Lung (tissue), 12 donors: ENCODE results near the gene TOP2A. TPM values are rescaled to one million over a fixed set of nuclear protein-coding genes. Genes with fewer than 3 reads are reported as not detected.

ENCODE experiments used
- ATAC-seq: fragments of 200-7000 bp; cut with Tn5 transposase; one replicate; pipeline ENCODE4 v1.9.1; 2020; ENCODE audit warnings: moderate number of reproducible peaks; ENCODE audit not compliant: insufficient read depth, low FRiP score
- DNase-seq, 3 donors: peaks; one replicate each; pipeline ENCODE4 v3.0.0-alpha.2; 2013 to 2017
- H3K27ac ChIP-seq, 2 donors: one replicate each; pipeline ENCODE4 v1.5.1; 2013; ENCODE audit warnings: mild to moderate bottlenecking in 2 of 2, moderate library complexity in 2 of 2, control low read depth in 1 of 2, inconsistent platforms in 1 of 2, low read depth in 1 of 2, low read length in 1 of 2
- H3K27me3 ChIP-seq, 3 donors: one replicate each; pipeline ENCODE4 v1.5.1; 2013; ENCODE audit warnings: low read length in 2 of 3; ENCODE audit not compliant: control insufficient read depth in 3 of 3, insufficient read depth in 3 of 3
- H3K36me3 ChIP-seq, 4 donors: one replicate each; pipeline ENCODE4 v1.5.1; 2013; ENCODE audit warnings: low read length in 4 of 4, mild to moderate bottlenecking in 1 of 4, moderate library complexity in 1 of 4; ENCODE audit not compliant: control insufficient read depth in 4 of 4, insufficient read depth in 4 of 4
- H3K4me1 ChIP-seq, 5 donors: one replicate each; pipeline ENCODE4 v1.5.1; 2013; ENCODE audit warnings: low read length in 5 of 5, mild to moderate bottlenecking in 2 of 5, moderate library complexity in 1 of 5; ENCODE audit not compliant: control insufficient read depth in 5 of 5, insufficient read depth in 5 of 5
- H3K4me3 ChIP-seq: one replicate; pipeline ENCODE4 v1.5.1; 2013; ENCODE audit warnings: mild to moderate bottlenecking, control low read depth, moderate library complexity
- H3K9ac ChIP-seq, 2 donors: one replicate each; pipeline ENCODE4 v1.5.1; 2013; ENCODE audit warnings: low read length in 2 of 2, control low read depth in 1 of 2; ENCODE audit not compliant: insufficient read depth in 1 of 2
- H3K9me3 ChIP-seq, 4 donors: one replicate each; pipeline ENCODE4 v1.5.1; 2013; ENCODE audit warnings: low read length in 3 of 4, mild to moderate bottlenecking in 1 of 4, moderate library complexity in 1 of 4; ENCODE audit not compliant: control insufficient read depth in 4 of 4, insufficient read depth in 3 of 4
- WGBS, 2 donors: extraction: QIAGEN DNeasy Blood & Tissue Kit; methylation state at CpG; one replicate each; pipeline ENCODE4 v1.1.7; 2013; 5-methylcytosine and 5-hydroxymethylcytosine counted together
- polyA plus RNA-seq, 2 donors: library from polyadenylated mRNA; stranded (reverse); fragments of 200-250 nt; gene quantifications; one replicate each; pipeline ENCODE4 v1.2.1, GENCODE V29; 2013
- total RNA-seq, 2 donors: library from RNA; depleted of rRNA in 1 of 2; stranded (reverse); fragments of >200 nt in 1 of 2; gene quantifications; one replicate each; pipeline ENCODE4 v1.2.1, GENCODE V29; 2014 to 2021
- TF ChIP-seq, protein P1 (sequence below): IDR thresholded peaks from 2 replicates; pipeline ENCODE4 v1.5.1; 2012; ENCODE audit warnings: mild to moderate bottlenecking; ENCODE audit errors: control extremely low read depth, extremely low read depth
- donor health status: control.
- donor health status: control.
- donor health status: Bipolar disorder and iron deficiency.
- donor health status: healthy.
- donor health status: DM: yes; HTN: yes; CAD: no.

The TOP2A gene
- total and polyA plus RNA-seq, 4 donors, result 2.6 to 21.6 (median 9.6) TPM

DNA sequence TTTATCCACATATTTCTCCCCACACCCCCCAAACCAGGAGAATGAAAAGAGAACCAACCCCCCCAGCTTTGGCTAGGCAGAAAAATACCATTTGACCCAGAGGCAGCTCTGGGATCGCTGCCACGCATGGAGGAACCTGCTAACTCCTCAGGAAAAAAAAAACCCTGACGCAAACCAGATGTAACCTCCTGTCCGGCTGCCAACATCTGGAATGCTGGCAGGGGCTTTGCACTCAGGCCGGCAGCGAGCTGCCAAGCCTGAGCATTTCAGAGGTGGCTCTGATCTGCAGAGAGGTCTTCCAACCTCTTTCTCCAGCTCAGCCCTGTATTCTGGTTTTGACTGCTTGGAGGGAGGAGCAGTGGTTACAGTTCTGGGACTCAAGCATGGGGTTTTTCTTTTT, 33.7 kb upstream of the TOP2A start:
- Histone ChIP-seq H3K4me3 (no peak overlapping the region), H3K9ac (peak overlapping the region in 1 of 2 donors; percentile 32)

DNA sequence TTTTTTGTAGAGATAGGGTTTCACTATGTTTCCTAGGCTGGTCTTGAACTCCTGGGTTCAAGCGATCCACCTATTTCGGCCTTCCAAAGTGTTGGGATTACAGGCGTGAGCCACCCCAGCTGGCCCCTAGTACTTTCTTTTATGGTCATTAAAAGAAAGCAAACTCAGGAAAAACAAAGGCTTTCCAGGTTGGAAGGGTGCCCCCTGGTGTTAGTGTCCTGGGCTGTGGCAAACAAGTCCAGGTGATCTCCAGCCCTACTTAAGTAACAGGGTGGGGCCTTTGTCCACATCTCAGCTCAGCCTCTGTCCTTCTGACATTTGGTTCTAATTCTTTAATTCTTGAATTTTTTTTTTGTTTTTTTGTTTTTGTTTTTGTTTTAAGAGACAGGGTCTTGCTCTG, 32.5 kb upstream of the TOP2A start:
- Histone ChIP-seq H3K4me1 (peaks cover 0 to 40% (median 32%) of the 10 kb centered on the region in 5 donors), H3K4me3 (no peak overlapping the region), H3K27me3 (no peaks in the 10 kb centered on the region), H3K27ac (peak overlapping the region in 1 of 2 donors; percentile 18), H3K36me3 (peaks cover 0 to 22% (median 4%) of the 10 kb centered on the region in 4 donors), H3K9ac (no peak overlapping the region), H3K9me3 (no peaks in the 10 kb centered on the region)
- DNase-seq (no peak), ATAC-seq (peak; percentile 10)
- TF ChIP-seq, protein P1, sequence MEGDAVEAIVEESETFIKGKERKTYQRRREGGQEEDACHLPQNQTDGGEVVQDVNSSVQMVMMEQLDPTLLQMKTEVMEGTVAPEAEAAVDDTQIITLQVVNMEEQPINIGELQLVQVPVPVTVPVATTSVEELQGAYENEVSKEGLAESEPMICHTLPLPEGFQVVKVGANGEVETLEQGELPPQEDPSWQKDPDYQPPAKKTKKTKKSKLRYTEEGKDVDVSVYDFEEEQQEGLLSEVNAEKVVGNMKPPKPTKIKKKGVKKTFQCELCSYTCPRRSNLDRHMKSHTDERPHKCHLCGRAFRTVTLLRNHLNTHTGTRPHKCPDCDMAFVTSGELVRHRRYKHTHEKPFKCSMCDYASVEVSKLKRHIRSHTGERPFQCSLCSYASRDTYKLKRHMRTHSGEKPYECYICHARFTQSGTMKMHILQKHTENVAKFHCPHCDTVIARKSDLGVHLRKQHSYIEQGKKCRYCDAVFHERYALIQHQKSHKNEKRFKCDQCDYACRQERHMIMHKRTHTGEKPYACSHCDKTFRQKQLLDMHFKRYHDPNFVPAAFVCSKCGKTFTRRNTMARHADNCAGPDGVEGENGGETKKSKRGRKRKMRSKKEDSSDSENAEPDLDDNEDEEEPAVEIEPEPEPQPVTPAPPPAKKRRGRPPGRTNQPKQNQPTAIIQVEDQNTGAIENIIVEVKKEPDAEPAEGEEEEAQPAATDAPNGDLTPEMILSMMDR, result no peak
- 68 to 80% methylated on average over 3 of the region's 3 CpGs for WGBS, 2 donors

More for the DNA sequence above, 33.7 kb upstream of the TOP2A start:
- Histone ChIP-seq H3K9me3 (no peaks in the 10 kb centered on the region), H3K36me3 (peaks cover 0 to 27% (median 4%) of the 10 kb centered on the region in 4 donors), H3K4me1 (peaks cover 0 to 37% (median 33%) of the 10 kb centered on the region in 5 donors), H3K27ac (peak overlapping the region in 1 of 2 donors; percentile 48), H3K27me3 (no peaks in the 10 kb centered on the region)
- ATAC-seq (no peak), DNase-seq (peak; percentile 81 to 84 (median 83))
- WGBS, 2 donors, result 33 to 60% methylated on average over 6 of the region's 6 CpGs
- TF ChIP-seq, protein P1, result no peak

DNA sequence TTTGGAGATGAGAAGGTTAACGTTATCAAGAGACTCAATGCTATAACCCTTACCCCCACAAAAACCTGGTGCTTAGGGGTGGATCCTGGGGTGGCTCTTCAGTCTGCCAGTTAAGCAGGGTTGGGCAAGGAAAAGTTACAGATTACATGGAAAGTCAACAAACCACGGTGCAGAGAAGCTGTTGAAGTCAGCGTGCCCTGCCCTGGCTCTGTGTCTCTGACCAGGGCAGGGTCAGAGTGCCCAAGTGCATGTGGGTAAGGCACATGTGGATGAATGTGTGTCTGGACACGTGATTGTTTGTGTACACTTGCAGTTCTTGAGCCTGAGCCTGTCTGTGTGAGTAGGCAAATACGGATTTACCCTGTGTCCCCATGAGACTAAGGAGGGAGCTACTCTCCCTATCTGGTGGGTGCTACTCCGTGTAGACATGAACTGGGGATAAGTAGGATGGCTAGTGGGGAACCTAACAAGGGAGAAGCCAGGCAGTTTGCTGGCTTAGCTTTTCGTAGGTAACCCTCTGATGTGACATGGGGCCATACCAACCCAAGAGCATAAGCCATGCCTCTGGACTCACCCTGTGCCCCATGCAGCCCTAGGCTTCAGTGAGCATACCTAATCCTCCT, 31.1 kb upstream of the TOP2A start:
- WGBS, 2 donors, result 29 to 45% methylated on average over 7 of the region's 7 CpGs
- peak; percentile 45 for ATAC-seq
- Histone ChIP-seq H3K27me3 (no peaks in the 10 kb centered on the region), H3K9me3 (no peaks in the 10 kb centered on the region), H3K9ac (no peak overlapping the region), H3K27ac (peak overlapping the region in 1 of 2 donors; percentile 80), H3K4me1 (peaks cover 0 to 54% (median 32%) of the 10 kb centered on the region in 5 donors), H3K36me3 (peaks cover 0 to 12% (median 0%) of the 10 kb centered on the region in 4 donors), H3K4me3 (no peak overlapping the region)
- no peak for DNase-seq
- TF ChIP-seq, protein P1, result no peak

DNA sequence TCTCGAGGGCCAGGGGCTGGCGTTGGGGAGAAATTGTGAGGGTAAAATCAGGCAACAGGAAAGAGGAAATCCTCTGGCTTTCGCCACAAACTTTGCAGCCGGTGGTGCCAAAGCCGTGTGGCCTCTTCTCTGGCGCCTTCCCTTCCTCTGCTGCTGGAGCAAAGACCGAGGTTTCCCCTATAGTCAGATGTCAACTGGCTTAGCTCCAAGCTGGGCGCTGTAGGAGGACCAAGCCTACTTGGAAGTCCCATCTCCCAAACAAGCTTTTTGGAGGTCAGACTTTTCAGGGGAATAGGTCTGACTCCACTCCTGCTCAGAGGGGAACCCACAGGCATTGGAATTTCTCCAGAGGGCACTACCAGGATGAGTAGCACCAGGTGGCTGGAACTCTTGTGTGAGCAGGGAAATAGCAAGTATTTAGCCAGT, 30.5 kb upstream of the TOP2A start:
- Histone ChIP-seq H3K9me3 (no peaks in the 10 kb centered on the region), H3K4me1 (peaks cover 0 to 55% (median 32%) of the 10 kb centered on the region in 5 donors), H3K9ac (no peak overlapping the region), H3K27ac (peak overlapping the region; percentile 7 to 80), H3K36me3 (peaks cover 0 to 8% (median 0%) of the 10 kb centered on the region in 4 donors), H3K4me3 (no peak overlapping the region), H3K27me3 (no peaks in the 10 kb centered on the region)
- WGBS, 2 donors, result 2 to 8% methylated on average over 8 of the region's 8 CpGs
- TF ChIP-seq, protein P1, result no peak
- ATAC-seq (no peak), DNase-seq (peak in 1 of 3 donors; percentile 53)
